NCI-H1694 treated with DMSO at 0.1 percent for 48 hours (cell line): ENCODE results near the gene CNTNAP2.
A peak's percentile ranks its signal among the peaks of the same experiment; 100 is the strongest.

Experiments
- DNase-seq: peaks from one replicate; lab custom pipeline; 2025; lab: John Stamatoyannopoulos, UW

Gene CNTNAP2

DNA sequence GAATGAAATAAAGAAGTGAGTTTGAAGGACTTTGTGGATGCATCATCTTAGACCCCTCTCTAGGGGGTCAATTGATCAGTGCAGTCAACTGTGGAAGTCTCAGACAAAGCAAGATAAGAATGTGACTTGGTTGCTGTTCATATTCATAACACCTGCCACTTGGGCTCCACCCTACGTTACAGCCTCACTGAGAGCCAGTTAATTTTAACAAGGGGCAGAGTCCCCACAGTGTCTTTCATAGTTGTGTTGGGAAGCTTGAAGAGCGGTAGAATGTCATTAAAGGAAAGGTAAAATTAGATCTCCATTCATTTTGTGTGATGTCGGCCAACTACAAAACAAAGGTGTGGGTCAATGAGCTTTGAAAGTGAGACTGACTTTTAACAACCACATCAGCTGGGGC, 2031.9 kb downstream of the CNTNAP2 start:
- no peak for DNase-seq

DNA sequence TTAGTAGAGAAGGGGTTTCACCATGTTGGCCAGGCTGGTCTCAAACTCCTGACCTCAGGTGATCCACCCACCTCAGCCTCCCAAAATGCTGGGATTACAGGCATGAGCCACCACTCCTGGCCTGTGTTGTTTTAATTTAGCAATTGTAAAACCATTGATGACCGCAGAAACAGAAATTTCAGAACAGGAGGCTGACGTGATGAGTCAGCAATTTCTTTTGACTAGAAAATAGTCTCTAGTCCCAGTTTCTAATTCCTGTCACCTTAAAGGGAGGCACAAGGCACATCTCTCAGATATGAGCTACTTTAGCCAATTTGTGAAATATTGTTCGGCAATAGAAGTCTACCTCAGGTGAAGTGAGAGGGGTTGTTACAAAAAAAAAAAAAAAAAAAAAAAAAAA, 2033.1 kb downstream of the CNTNAP2 start:
- DNase-seq, result no peak

DNA sequence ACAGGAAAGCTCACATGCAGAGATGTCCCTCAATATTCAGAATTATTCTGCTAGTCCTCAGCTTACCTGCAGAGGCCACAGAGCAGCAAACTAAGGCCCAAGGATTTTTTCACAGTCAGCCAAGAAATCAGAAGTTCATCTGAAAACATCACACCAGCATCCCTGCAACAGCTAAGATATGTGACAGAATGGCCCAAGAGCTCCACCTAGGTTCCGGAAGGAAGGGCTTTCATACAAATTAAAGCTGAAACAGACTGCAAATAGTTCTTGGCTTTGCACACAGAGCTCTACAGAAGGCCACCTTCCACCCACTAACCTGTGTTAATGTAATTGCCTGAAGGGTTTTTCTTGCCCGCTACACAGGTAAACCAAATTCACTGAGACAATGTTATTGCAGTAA, 2035.2 kb downstream of the CNTNAP2 start:
- no peak for DNase-seq

DNA sequence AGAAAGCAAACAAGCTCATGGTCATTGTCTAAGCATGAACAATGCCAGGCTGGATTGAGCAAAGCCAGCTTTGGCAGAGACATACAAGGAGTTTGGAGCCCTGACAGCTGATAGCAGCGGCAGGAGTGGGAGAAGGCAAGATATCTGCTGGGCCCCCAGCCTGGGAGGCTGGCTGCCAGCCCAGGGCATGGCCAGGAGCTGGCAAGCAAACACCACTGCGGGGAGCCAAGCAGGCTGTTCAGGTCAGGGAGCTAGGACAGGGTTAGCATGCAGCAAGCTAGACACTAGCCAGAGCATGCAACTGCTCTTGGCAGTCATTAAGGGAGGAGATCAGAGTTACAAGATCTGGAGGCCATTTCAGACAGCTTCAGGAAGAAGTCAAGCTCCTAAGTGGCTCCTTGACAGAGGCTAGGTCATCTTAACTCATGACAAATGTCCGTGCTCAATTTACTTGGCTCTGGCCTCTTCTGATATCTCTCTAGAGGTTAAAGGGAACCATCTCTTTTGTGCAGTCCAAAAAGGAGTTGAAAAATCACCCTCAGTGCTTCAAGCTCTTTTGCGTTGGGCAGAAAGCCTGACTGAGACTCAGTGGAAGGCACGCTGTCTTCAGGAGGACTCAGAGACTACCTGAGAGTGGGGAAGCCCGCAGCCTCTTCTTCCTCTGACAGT, 2037.1 kb downstream of the CNTNAP2 start:
- DNase-seq, result no peak

- DNase-seq, result no peak
These were observed 2038.4 kb downstream of the CNTNAP2 start for GRCh38 chr7:148155000-148155399.

DNA sequence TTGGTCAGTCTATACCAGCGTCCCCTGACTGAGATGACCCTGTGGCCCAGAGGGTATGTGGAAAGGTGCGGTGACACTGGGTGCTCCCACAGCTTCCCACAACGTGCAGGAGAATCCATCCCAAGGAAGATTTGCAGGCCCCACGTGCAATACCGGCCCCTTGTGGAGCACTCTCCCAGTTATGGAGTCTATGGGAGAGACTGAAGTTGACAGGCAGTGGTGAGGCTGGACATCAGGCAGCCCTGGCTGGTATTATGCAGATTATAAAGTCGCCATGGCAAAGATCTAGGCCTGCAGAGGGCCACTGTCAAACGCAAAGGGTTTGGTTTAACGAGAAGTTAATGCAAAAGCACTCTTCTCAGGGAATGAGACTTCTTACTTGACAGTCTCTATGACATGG, 2039.2 kb downstream of the CNTNAP2 start:
- no peak for DNase-seq

DNA sequence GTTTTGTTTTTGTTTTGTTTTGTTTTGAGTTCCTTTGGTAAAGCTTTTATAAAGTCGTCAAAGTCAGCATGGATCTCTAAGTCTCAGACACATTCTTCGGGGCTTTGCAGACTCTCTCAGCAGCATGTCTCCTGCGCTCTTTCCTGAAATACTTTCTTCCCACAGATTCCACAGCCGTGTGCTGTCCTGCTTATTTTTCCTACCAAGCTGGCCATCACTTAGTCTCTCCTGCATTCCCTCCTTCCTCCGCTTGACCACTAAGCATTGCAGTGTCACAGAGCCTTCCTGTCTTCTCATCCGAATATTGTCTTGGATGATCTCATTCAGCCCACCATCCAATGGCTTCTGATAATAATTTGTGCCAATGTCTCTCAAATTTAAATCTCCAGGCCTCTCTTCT, 2039.6 kb downstream of the CNTNAP2 start:
- no peak for DNase-seq

GRCh38 chr7:148159331-148159730, 2042.7 kb downstream of the CNTNAP2 start:
- DNase-seq, result no peak

- DNase-seq, result no peak
These were observed 2045.2 kb downstream of the CNTNAP2 start for GRCh38 chr7:148161776-148162175.

DNA sequence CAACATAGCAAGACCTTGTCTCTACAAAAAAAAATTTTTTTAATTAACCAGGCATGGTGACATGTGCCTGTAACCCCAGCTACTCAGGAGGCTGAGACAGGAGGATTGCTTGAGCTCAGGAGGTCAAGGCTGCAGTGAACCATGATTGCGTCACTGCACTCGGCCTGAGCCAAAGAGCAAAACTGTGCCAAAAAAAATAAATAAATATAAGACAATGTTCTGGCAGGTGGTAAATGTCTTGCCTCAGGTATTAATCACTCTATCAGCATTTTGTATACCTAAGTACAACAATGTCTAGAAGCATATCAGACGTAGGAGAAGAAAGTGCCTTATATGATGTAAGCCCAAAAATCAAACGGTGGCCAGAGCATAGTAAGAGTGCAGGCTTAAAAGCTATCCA, 2046.2 kb downstream of the CNTNAP2 start:
- DNase-seq, result no peak

GRCh38 chr7:148163246-148163645, 2046.6 kb downstream of the CNTNAP2 start:
- DNase-seq, result no peak

- no peak for DNase-seq
These were observed 2056.3 kb downstream of the CNTNAP2 start for GRCh38 chr7:148172920-148173319.

- no peak for DNase-seq
These were observed 2056.8 kb downstream of the CNTNAP2 start for GRCh38 chr7:148173369-148173768.

DNA sequence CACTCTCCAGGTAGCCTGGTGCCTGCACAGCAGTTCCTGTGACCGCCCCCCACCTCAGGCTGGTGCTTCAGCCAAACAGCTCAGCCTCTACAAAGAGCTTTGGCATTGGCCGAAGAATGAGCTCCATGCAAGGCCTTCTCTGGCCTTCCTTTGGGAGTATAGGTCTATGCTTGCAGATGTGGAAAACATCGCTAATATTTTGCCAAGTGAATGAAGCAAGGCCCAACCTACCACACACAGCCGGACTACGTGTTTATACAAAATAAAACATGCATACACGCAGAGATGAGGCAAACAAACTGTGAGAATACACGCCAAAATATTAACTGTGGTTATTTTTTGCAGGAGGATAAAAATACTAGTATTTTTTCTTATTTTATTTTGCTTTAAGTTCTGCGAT, 2057.8 kb downstream of the CNTNAP2 start:
- no peak for DNase-seq

DNA sequence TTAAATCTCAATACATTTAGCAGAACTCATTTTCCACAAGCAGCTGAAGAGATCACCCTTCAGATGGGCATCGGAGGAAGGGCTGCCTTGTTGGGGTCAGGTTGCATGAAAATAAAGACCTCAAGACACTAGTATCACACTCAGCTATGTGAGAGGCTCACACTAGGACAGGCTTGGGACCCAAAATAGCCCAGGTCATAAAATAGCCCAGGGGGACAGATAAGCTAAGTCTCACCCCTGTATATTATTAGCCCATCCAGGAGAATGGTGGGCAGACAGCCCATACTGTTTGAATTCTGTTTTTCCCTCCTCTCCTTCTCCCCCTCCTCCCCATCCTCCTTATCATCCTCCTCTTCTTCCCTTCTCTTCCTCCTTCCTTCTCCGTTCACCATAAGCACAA, 2058.9 kb downstream of the CNTNAP2 start:
- no peak for DNase-seq

GRCh38 chr7:148177972-148178371, 2061.4 kb downstream of the CNTNAP2 start:
- DNase-seq, result no peak

DNA sequence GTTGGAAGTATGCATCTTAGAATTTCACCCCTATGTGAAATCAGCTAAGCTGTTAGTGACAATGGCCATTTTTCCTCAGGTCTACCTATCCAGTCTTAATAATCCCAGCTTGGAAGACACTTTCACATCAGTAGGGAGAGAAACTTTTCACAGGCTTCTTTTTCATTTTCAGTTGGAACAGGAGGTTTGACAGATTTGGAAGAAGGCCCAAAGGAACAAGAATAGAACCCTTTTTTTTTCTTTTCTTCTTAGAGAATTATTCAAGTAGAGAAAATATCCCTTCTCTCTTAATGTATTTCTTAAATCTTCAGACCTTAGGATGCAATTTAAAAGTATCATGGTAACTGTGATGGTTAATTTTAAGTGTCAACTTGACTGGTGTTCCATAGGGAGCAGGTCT, 2063.5 kb downstream of the CNTNAP2 start:
- no peak for DNase-seq

DNA sequence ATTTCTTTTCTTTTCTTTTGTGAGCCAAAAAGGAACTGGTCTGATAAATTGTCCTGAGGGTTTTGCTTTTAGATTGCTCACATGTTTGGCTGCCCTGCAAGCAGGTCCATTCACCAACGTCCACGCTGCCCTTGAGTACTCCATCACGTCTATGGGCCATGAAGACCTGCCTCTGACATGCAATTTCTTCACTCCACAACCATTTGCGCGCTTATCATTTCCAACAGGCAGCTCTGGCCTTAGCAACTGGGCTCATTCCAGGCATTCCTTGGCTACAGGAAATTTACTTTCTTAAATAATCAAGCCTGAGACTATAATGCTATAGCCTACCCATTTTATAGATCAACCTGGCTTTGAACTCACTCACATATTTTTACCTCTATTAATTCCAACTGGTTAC, 2065.7 kb downstream of the CNTNAP2 start:
- no peak for DNase-seq

DNA sequence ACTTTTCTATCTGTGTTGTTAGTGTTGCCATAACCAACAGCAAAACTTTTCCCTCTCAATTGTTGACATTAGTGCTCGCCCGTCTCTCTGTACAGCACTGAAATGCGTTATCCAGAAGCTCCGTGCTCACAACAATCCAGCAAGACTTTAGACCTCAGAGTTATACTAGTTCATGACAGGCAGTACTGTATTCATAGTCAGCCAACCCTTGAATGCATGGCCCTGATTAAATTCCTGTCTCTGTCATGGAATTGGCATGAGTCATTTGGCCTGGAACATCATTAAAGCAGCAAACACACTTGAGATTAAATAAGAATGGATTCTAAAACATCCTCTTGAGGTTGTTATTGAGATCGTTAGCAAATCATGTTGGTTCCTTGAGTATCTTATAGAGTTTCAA, 2068.4 kb downstream of the CNTNAP2 start:
- no peak for DNase-seq

DNA sequence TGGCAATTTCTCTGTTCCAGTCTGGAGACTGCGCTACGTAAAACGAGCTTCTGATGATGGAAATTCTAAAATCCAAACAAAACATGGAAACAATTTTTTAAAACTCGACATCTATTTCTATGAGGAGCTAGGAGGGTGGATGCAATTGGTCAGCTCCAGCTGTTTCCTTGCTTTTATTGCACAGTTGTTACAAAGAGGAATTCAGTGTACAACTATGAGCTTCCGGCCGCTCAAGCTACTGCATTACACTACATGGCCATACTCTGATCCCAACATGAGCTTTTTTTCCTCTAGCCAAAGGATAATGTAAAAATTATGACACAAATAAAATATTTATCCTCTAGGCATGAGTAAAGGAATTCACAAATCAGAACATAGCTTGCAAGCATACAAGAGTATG, 2070.9 kb downstream of the CNTNAP2 start:
- DNase-seq, result no peak

- DNase-seq, result peak; percentile 81
These were observed 2074.9 kb downstream of the CNTNAP2 start for GRCh38 chr7:148191391-148192065.

DNA sequence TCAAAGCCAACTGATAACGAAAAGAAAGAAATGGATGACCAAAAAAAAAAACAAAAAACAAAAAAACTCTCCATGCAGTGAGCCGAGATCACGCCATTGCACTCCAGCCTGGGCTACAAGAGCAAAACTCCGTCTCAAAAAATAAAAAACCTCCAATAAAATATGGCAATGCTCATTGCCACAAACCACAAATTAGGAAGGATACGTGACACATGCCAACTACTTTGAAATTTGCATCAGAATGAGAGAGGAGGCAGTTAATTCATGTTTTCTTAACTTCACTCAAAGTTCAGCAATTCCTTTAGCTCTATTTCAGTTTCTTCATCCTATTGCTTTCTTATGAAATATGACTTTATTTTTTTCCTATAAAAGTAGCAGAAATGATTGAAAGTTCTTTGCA, 2075.9 kb downstream of the CNTNAP2 start:
- no peak for DNase-seq

DNA sequence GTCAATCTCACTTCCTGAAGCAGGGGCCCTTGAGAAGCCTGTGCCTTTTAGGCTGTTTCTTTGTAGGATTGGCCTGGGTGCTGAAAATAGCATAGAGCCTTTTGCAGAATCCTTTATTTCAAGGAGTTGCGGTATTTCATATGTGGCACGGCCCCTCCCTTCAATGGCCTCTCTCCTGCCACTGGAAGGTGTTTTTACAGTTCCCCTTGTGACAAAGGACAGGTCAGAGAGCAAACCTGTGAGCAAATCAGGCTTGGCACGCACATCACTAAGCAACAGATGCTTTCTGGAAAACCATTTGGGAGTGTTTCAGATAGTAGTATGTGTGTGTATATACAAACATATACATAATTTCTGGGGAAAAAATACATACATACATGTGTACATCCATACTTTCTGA, 2085.4 kb downstream of the CNTNAP2 start:
- no peak for DNase-seq
